ENCODE results near the gene ASXL3.

GRCh38 chr18:33660696-33661310 is 82.8 kb downstream of the ASXL3 start:
- TF ChIP-seq CTCF (IDR thresholded peaks at IDR 0.05; ENCODE audit: low read length) (no peak), EZH2 (IDR thresholded peaks at IDR 0.05; ENCODE audit: borderline replicate concordance, low read length) (no peak)

Measured in OCI-LY1 (cell line).